Esophagus muscularis mucosa (tissue), 4 donors: Measurements from ENCODE around the gene CIB1. TPM values are rescaled to one million over a fixed set of nuclear protein-coding genes. Genes with fewer than 3 reads are reported as not detected.

ENCODE experiments used
- DNase-seq: peaks from one replicate; pipeline ENCODE4 v3.0.0-alpha.2; 2017; ENCODE audit errors: extremely low spot score
- H3K27ac ChIP-seq, 4 donors: fragments of 200-600 bp; sonication (generic); replicated peaks in 1 of 4; 1 replicate in 3 of 4; 2 replicates in 1 of 4; pipeline ENCODE4 v1.5.1; 2016 to 2019; ENCODE audit warnings: mild to moderate bottlenecking in 1 of 4
- H3K27me3 ChIP-seq, 4 donors: fragments of 200-600 bp; sonication (generic); one replicate each; pipeline versions ENCODE4 v1.5.1 to v1.6.0; 2016 to 2019
- H3K36me3 ChIP-seq, 4 donors: fragments of 200-600 bp; sonication (generic); one replicate each; pipeline ENCODE4 v1.5.1; 2016 to 2019
- H3K4me1 ChIP-seq, 4 donors: fragments of 200-600 bp; sonication (generic); one replicate each; pipeline ENCODE4 v1.5.1; 2016 to 2019
- H3K4me3 ChIP-seq, 4 donors: fragments of 200-600 bp; sonication (generic); 1 replicate in 2 of 4; 2 replicates in 2 of 4; pipeline ENCODE4 v1.5.1; 2016 to 2019; ENCODE audit warnings: mild to moderate bottlenecking in 4 of 4, moderate library complexity in 1 of 4
- H3K9me3 ChIP-seq, 4 donors: fragments of 200-600 bp; sonication (generic); 1 replicate in 3 of 4; 2 replicates in 1 of 4; pipeline ENCODE4 v1.5.1; 2016 to 2019
- CTCF ChIP-seq, 3 experiments: fragments of 200-600 bp in 2 of 3; fragments of 450-650 bp in 1 of 3; sonication (generic) in 2 of 3; IDR thresholded peaks; one replicate each; pipeline ENCODE4 v1.5.1; 2017 to 2019; ENCODE audit warnings: antibody characterized with exemption in 3 of 3, mild to moderate bottlenecking in 2 of 3, moderate library complexity in 1 of 3
- EP300 ChIP-seq: sonication (generic); formaldehyde crosslinking; IDR thresholded peaks from one replicate; pipeline ENCODE4 v1.6.1; 2017; ENCODE audit warnings: antibody characterized with exemption
- POLR2A ChIP-seq: fragments of 450-650 bp; IDR thresholded peaks from one replicate; pipeline ENCODE4 v1.6.1; 2017; ENCODE audit warnings: antibody characterized with exemption, moderate library complexity, mild to moderate bottlenecking, low read depth
- POLR2AphosphoS5 ChIP-seq, 2 donors: sonication (generic); formaldehyde crosslinking; IDR thresholded peaks; one replicate each; pipeline ENCODE4 v1.6.1; 2017; ENCODE audit warnings: antibody characterized with exemption in 2 of 2
- WGBS: methylation state at CpG from one replicate; pipeline ENCODE4 v1.1.5; 2018; 5-methylcytosine and 5-hydroxymethylcytosine counted together
- intact Hi-C: fragments of 100-400 bp; cut with DNase I; formaldehyde crosslinking; loops from one replicate; pipeline ENCODE4 v1.15.1; 2023
- total RNA-seq, 4 donors: library from RNA; depleted of rRNA; stranded (reverse); fragments of >200 nt; gene quantifications; one replicate each; pipeline versions ENCODE4 v1.1.0 to v1.2.1, GENCODE V29; 2016

Gene CIB1
- total RNA-seq, 4 donors from 2014 or later, result 27.2 to 49.0 (median 33.8) TPM

GRCh38 chr15:90205050-90205848 lies 28.5 kb downstream of the CIB1 start:
- peaks cover 53 to 78% (median 74%) of the 10 kb centered on the region in 4 donors for H3K4me1 ChIP-seq
- intact Hi-C loops, result no loop called here
- no peak for DNase-seq
- H3K4me3 ChIP-seq, result no peak overlapping the region
- WGBS, result 70% methylated on average over 8 of the region's 10 CpGs
- TF ChIP-seq EP300, result no peak
- TF ChIP-seq CTCF (IDR thresholded peaks at IDR 0.05), result no peak
- TF ChIP-seq POLR2A, result no peak
- no peaks in the 10 kb centered on the region for H3K27me3 ChIP-seq
- H3K9me3 ChIP-seq, result no peaks in the 10 kb centered on the region
- no peak overlapping the region for H3K27ac ChIP-seq
- peaks cover 0 to 41% (median 25%) of the 10 kb centered on the region in 4 donors for H3K36me3 ChIP-seq

- no peaks in the 10 kb centered on the region for H3K9me3 ChIP-seq
- peak overlapping the region in 2 of 4 donors; percentile 8 to 14 for H3K4me3 ChIP-seq
- H3K27me3 ChIP-seq, result no peaks in the 10 kb centered on the region
- peak in 1 of 2 donors; percentile 14 for TF ChIP-seq POLR2AphosphoS5 (IDR thresholded peaks at IDR 0.05)
- no peak for TF ChIP-seq POLR2A
- TF ChIP-seq EP300, result no peak
- no peak for TF ChIP-seq CTCF (IDR thresholded peaks at IDR 0.05)
- peaks cover 0 to 33% (median 22%) of the 10 kb centered on the region in 4 donors for H3K36me3 ChIP-seq
- WGBS, result 73% methylated on average over 8 of the region's 8 CpGs
- H3K27ac ChIP-seq, result peak overlapping the region in 3 of 4 donors; percentile 1 to 36 (median 4)
- intact Hi-C loops, result no loop called here
- no peak for DNase-seq
- H3K4me1 ChIP-seq, result peaks cover 53 to 80% (median 70%) of the 10 kb centered on the region in 4 donors
These were observed 29.8 kb downstream of the CIB1 start for GRCh38 chr15:90203922-90204321.

GRCh38 chr15:90203473-90203872 lies 30.3 kb downstream of the CIB1 start:
- H3K36me3 ChIP-seq, result peaks cover 0 to 33% (median 21%) of the 10 kb centered on the region in 4 donors
- TF ChIP-seq CTCF (IDR thresholded peaks at IDR 0.05), result no peak
- no peak for TF ChIP-seq POLR2A
- no peak for TF ChIP-seq EP300
- 100% methylated on average over 7 of the region's 7 CpGs for WGBS
- H3K27me3 ChIP-seq, result no peaks in the 10 kb centered on the region
- peak overlapping the region in 2 of 4 donors; percentile 4 to 36 for H3K27ac ChIP-seq
- no peak for DNase-seq
- intact Hi-C loops, result no loop called here
- H3K4me1 ChIP-seq, result peaks cover 53 to 84% (median 73%) of the 10 kb centered on the region in 4 donors
- H3K9me3 ChIP-seq, result no peaks in the 10 kb centered on the region
- H3K4me3 ChIP-seq, result peak overlapping the region in 3 of 4 donors; percentile 9 to 83 (median 14)

GRCh38 chr15:90202929-90203328 lies 30.8 kb downstream of the CIB1 start:
- Histone ChIP-seq H3K27ac (peak overlapping the region in 3 of 4 donors; percentile 4 to 86 (median 86)), H3K4me3 (peak overlapping the region; percentile 67 to 86 (median 83)), H3K27me3 (no peaks in the 10 kb centered on the region), H3K9me3 (no peaks in the 10 kb centered on the region), H3K4me1 (peaks cover 53 to 90% (median 79%) of the 10 kb centered on the region in 4 donors), H3K36me3 (peaks cover 0 to 30% (median 20%) of the 10 kb centered on the region in 4 donors)
- TF ChIP-seq POLR2A (no peak), POLR2AphosphoS5 (IDR thresholded peaks at IDR 0.05) (no peak), CTCF (IDR thresholded peaks at IDR 0.05) (no peak), EP300 (no peak)
- 80% methylated on average over 4 of the region's 4 CpGs for WGBS
- intact Hi-C loops, result no loop called here
- DNase-seq, result no peak
